Heart left ventricle (tissue), 16 donors: ENCODE data around the gene CASZ1. TPM values are rescaled to one million over a fixed set of nuclear protein-coding genes. Genes with fewer than 3 reads are reported as not detected.

Source experiments
- ATAC-seq, 4 donors: fragments of 200-7000 bp; cut with Tn5 transposase; one replicate each; pipeline ENCODE4 v1.9.1; 2020 to 2022; ENCODE audit warnings: moderate library complexity in 4 of 4, mild to moderate bottlenecking in 3 of 4, moderate number of reproducible peaks in 1 of 4
- DNase-seq, 5 donors: peaks; one replicate each; pipeline ENCODE4 v3.0.0-alpha.2; 2020
- H3K27ac ChIP-seq, 12 donors: fragments of 200-600 bp; sonication (generic) in 4 of 12; one replicate each; pipeline versions ENCODE4 v1.5.0 to v1.8.0; 2016 to 2022; ENCODE audit warnings: mild to moderate bottlenecking in 2 of 12
- H3K27me3 ChIP-seq, 9 donors: fragments of 200-600 bp; sonication (generic) in 2 of 9; one replicate each; pipeline versions ENCODE4 v1.5.1 to v1.8.0; 2016 to 2022; ENCODE audit warnings: mild to moderate bottlenecking in 3 of 9
- H3K36me3 ChIP-seq, 9 donors: fragments of 200-600 bp; sonication (generic) in 2 of 9; one replicate each; pipeline versions ENCODE4 v1.5.0 to v1.8.0; 2018 to 2022; ENCODE audit warnings: mild to moderate bottlenecking in 2 of 9
- H3K4me1 ChIP-seq, 12 donors: fragments of 200-600 bp; sonication (generic) in 4 of 12; one replicate each; pipeline versions ENCODE4 v1.5.0 to v1.8.0; 2016 to 2022; ENCODE audit warnings: mild to moderate bottlenecking in 3 of 12
- H3K4me3 ChIP-seq, 12 donors: fragments of 200-600 bp; sonication (generic) in 4 of 12; one replicate each; pipeline versions ENCODE4 v1.5.0 to v1.8.0; 2017 to 2022; ENCODE audit warnings: mild to moderate bottlenecking in 9 of 12, moderate library complexity in 4 of 12
- H3K9me3 ChIP-seq, 12 donors: fragments of 200-600 bp; sonication (generic) in 4 of 12; one replicate each; pipeline versions ENCODE4 v1.5.0 to v1.8.0; 2016 to 2022; ENCODE audit warnings: mild to moderate bottlenecking in 1 of 12
- POLR2A ChIP-seq, 2 donors: fragments of 450-650 bp; IDR thresholded peaks; one replicate each; pipeline ENCODE4 v1.6.1; 2017; ENCODE audit warnings: antibody characterized with exemption in 2 of 2, mild to moderate bottlenecking in 2 of 2, moderate library complexity in 2 of 2
- WGBS, 4 donors: extraction: QIAGEN DNeasy Blood & Tissue Kit in 2 of 4; methylation state at CpG; one replicate each; pipeline versions ENCODE4 v1.1.5 to v1.1.7; 2013 to 2018; 5-methylcytosine and 5-hydroxymethylcytosine counted together
- intact Hi-C, 10 donors: fragments of 100-400 bp; cut with DNase I; formaldehyde crosslinking; loops; one replicate each; pipeline versions ENCODE4 v1.11.1 to v1.14.2; 2022
- polyA plus RNA-seq, 2 donors: library from polyadenylated mRNA; stranded (reverse); fragments of 200-250 nt; gene quantifications; one replicate each; pipeline ENCODE4 v1.2.3, GENCODE V29; 2013
- total RNA-seq, 9 donors: library from RNA; depleted of rRNA in 2 of 9; stranded (reverse); fragments of >200 nt in 2 of 9; fragmentation: NEBNext Ultra II Directional in 3 of 9; extraction: Animal tissue kit (Norgen Biotek cat#: 25700) in 3 of 9; gene quantifications; one replicate each; pipeline versions ENCODE4 v1.1.0 to v1.2.4, GENCODE V29; 2016 to 2023
- TF ChIP-seq, protein P1 (sequence below), 12 donors: fragments of 200-600 bp; sonication (generic) in 4 of 12; IDR thresholded peaks; one replicate each; pipeline versions ENCODE4 v1.5.0 to v1.8.0; 2018 to 2022; ENCODE audit warnings: antibody characterized with exemption in 12 of 12, mild to moderate bottlenecking in 5 of 12
- donor health status: ischemic (EF 13 %, LVEDD 7.1; RV severe dilation, severe dysfunction).
- donor health status: healthy with polysubstance abuse.
- donor health status: DM: no; HTN: yes; CAD: no.
- donor health status: DM: no; HTN: no; CAD: no.
- donor health status: ischemic (EF 25% LVEDD 6.9; RV normal size, moderate dysfunction).
- donor health status: ischemic (EF 25% LVEDD 5.7; RV mildly dilated, moderate dysfunction).
- donor health status: healthy.
- donor health status: DM: yes; HTN: yes; CAD: no.
- donor health status: ischemic (EF 35%, LVEDD 5.7; RV mildly dilated, moderate dysfunction).
- donor health status: nonischemic (EF 11% LVEDD 7.7; RV severe dilation, severe dysfunction).
- donor health status: DM: yes; HTN: yes; CAD: no.
- donor health status: PGD.
- donor health status: ischemic (EF 29% LVEDD 5.4; RV normal size, mild dysfunction).
- donor health status: nonischemic (EF 23%, LVEDD 6.1; RV moderate dilation, normal function).

Gene CASZ1
- total and polyA plus RNA-seq, 11 donors, result 28.8 to 84.9 (median 55.0) TPM

DNA sequence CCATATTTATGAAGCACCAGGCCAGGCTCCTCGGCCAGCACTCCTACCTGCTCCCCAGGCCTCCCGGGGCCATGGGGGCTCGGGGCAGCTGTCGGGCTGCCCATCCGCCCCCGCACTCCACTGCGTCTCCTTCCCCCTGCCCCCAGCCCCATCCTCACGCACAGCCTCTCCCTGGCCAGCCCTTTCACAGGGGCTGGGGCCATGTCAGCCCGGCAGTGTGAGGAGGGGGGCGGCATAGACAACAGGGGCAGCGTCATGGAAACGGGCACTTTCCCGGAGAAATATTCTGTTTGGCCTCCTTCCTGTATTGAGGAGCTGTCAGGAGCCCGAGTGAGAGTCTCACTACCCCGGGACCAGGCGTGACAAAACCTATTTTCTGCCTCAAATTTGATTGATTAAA, 87.3 kb downstream of the CASZ1 start:
- no peak overlapping the region for H3K4me3 ChIP-seq
- 47 to 61% (median 56%) methylated on average over 15 to 16 of the region's 16 CpGs for WGBS, 4 donors

DNA sequence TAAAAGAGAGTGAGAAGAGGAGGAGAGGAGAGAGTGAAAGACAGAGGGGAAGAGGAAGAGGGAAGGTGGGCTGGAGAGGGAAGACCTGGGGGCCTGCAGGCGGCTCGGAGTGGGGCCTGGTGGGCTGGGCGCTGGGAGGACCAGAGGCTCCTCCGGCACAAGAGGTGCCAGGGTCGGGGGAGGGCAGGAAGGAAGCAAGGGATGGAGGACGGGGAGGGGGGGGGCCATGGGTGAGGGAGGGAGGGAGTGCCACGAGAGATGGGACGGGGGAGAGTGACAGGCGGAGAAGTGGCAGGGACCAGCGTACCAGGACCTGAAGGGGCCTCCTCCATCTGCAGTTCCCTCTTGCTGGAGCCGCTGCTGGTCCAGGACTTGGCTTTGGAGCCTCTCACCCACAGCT, 87.7 kb downstream of the CASZ1 start:
- intact Hi-C loops, result no loop called here
- 40 to 56% (median 45%) methylated on average over 11 of the region's 11 CpGs for WGBS, 4 donors
- TF ChIP-seq POLR2A (IDR thresholded peaks at IDR 0.05), result no peak
- TF ChIP-seq, protein P1, sequence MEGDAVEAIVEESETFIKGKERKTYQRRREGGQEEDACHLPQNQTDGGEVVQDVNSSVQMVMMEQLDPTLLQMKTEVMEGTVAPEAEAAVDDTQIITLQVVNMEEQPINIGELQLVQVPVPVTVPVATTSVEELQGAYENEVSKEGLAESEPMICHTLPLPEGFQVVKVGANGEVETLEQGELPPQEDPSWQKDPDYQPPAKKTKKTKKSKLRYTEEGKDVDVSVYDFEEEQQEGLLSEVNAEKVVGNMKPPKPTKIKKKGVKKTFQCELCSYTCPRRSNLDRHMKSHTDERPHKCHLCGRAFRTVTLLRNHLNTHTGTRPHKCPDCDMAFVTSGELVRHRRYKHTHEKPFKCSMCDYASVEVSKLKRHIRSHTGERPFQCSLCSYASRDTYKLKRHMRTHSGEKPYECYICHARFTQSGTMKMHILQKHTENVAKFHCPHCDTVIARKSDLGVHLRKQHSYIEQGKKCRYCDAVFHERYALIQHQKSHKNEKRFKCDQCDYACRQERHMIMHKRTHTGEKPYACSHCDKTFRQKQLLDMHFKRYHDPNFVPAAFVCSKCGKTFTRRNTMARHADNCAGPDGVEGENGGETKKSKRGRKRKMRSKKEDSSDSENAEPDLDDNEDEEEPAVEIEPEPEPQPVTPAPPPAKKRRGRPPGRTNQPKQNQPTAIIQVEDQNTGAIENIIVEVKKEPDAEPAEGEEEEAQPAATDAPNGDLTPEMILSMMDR (IDR thresholded peaks at IDR 0.05), result no peak
- ATAC-seq (no peak), DNase-seq (no peak)
- Histone ChIP-seq H3K27me3 (no peaks in the 10 kb centered on the region), H3K27ac (peak overlapping the region in 2 of 12 donors; percentile 14 to 31), H3K4me3 (no peak overlapping the region), H3K4me1 (peaks cover 0 to 59% (median 20%) of the 10 kb centered on the region in 12 donors), H3K9me3 (no peaks in the 10 kb centered on the region), H3K36me3 (peaks cover 0 to 4% (median 0%) of the 10 kb centered on the region in 9 donors)

More for the DNA sequence above, 87.3 kb downstream of the CASZ1 start:
- Histone ChIP-seq H3K4me1 (peaks cover 0 to 63% (median 23%) of the 10 kb centered on the region in 12 donors), H3K27me3 (no peaks in the 10 kb centered on the region), H3K27ac (peak overlapping the region in 2 of 12 donors; percentile 14 to 31), H3K9me3 (no peaks in the 10 kb centered on the region), H3K36me3 (peaks cover 0 to 4% (median 0%) of the 10 kb centered on the region in 9 donors)
- intact Hi-C loops, result no loop called here
- ATAC-seq (no peak), DNase-seq (no peak)
- TF ChIP-seq, protein P1 (IDR thresholded peaks at IDR 0.05), result no peak
- TF ChIP-seq POLR2A (IDR thresholded peaks at IDR 0.05), result no peak

GRCh38 chr1:10707208-10707607, 89.2 kb downstream of the CASZ1 start:
- intact Hi-C loops, result no loop called here
- Histone ChIP-seq H3K36me3 (peaks cover 0 to 4% (median 0%) of the 10 kb centered on the region in 9 donors), H3K27me3 (no peaks in the 10 kb centered on the region), H3K27ac (peak overlapping the region in 1 of 12 donors; percentile 56), H3K9me3 (no peaks in the 10 kb centered on the region), H3K4me1 (peaks cover 0 to 46% (median 18%) of the 10 kb centered on the region in 12 donors), H3K4me3 (no peak overlapping the region)
- 76 to 91% (median 86%) methylated on average over 12 of the region's 12 CpGs for WGBS, 4 donors
- DNase-seq (no peak), ATAC-seq (no peak)
- no peak for TF ChIP-seq POLR2A (IDR thresholded peaks at IDR 0.05)
- TF ChIP-seq, protein P1 (IDR thresholded peaks at IDR 0.05), result no peak

- H3K36me3 ChIP-seq, result peaks cover 0 to 4% (median 0%) of the 10 kb centered on the region in 9 donors
- peak; percentile 28 to 47 (median 44) for ATAC-seq
- peak overlapping the region in 6 of 12 donors; percentile 1 to 57 (median 34) for H3K27ac ChIP-seq
- peaks cover 0 to 46% (median 18%) of the 10 kb centered on the region in 12 donors for H3K4me1 ChIP-seq
- H3K27me3 ChIP-seq, result no peaks in the 10 kb centered on the region
- DNase-seq, result no peak
- no peaks in the 10 kb centered on the region for H3K9me3 ChIP-seq
- intact Hi-C loops, result no loop called here
- no peak overlapping the region for H3K4me3 ChIP-seq
- 55 to 72% (median 66%) methylated on average over 15 to 16 of the region's 16 CpGs for WGBS, 4 donors
- TF ChIP-seq, protein P1 (IDR thresholded peaks at IDR 0.05), result no peak
- TF ChIP-seq POLR2A (IDR thresholded peaks at IDR 0.05), result no peak
These were observed 90.0 kb downstream of the CASZ1 start for GRCh38 chr1:10706376-10706913.
